Gastrocnemius medialis (tissue), 4 donors: ENCODE data around the gene ANKRD35. TPM values are rescaled to one million over a fixed set of nuclear protein-coding genes. Genes with fewer than 3 reads are reported as not detected.

Experiments used
- ATAC-seq, 2 donors: fragments of 150-250 bp; one replicate each; pipeline ENCODE4 v1.9.1; 2016
- DNase-seq, 2 donors: peaks; one replicate each; pipeline ENCODE4 v3.0.0-alpha.2; 2019
- H3K27ac ChIP-seq, 4 donors: fragments of 200-600 bp; sonication (generic); 1 replicate in 1 of 4; 2 replicates in 3 of 4; pipeline ENCODE4 v1.5.1; 2016 to 2018; ENCODE audit warnings: mild to moderate bottlenecking in 2 of 4, moderate library complexity in 1 of 4
- H3K27me3 ChIP-seq, 3 donors: fragments of 200-600 bp; sonication (generic) in 2 of 3; 1 replicate in 1 of 3; 2 replicates in 2 of 3; pipeline versions ENCODE4 v1.5.1 to v1.6.0; 2016 to 2019; ENCODE audit warnings: mild to moderate bottlenecking in 1 of 3, moderate library complexity in 1 of 3
- H3K36me3 ChIP-seq, 2 donors: fragments of 200-600 bp; sonication (generic) in 1 of 2; one replicate each; pipeline ENCODE4 v1.5.1; 2017 to 2018
- H3K4me1 ChIP-seq, 2 donors: fragments of 200-600 bp; sonication (generic) in 1 of 2; one replicate each; pipeline ENCODE4 v1.5.1; 2016 to 2017; ENCODE audit warnings: mild to moderate bottlenecking in 2 of 2
- H3K4me3 ChIP-seq, 4 donors: fragments of 200-600 bp; sonication (generic) in 3 of 4; 1 replicate in 1 of 4; 2 replicates in 3 of 4; pipeline ENCODE4 v1.5.1; 2016 to 2019; ENCODE audit warnings: mild to moderate bottlenecking in 2 of 4
- H3K9me3 ChIP-seq, 3 donors: fragments of 200-600 bp; sonication (generic) in 2 of 3; 1 replicate in 1 of 3; 2 replicates in 2 of 3; pipeline ENCODE4 v1.5.1; 2016 to 2019
- POLR2A ChIP-seq, 2 donors: fragments of 450-650 bp; IDR thresholded peaks; one replicate each; pipeline ENCODE4 v1.6.1; 2017; ENCODE audit warnings: antibody characterized with exemption in 2 of 2, mild to moderate bottlenecking in 2 of 2, moderate library complexity in 2 of 2
- in situ Hi-C, 4 donors: fragments of 200-750 bp; cut with MboI; loops; one replicate each; pipeline versions ENCODE4 v1.15.0 to v1.8.0; 2017; ENCODE audit warnings: low sequenced_read_pairs in 4 of 4
- intact Hi-C: fragments of 100-400 bp; cut with DNase I; formaldehyde crosslinking; loops from one replicate; pipeline ENCODE4 v1.15.1; 2023; ENCODE audit warnings: low total_unique reads
- total RNA-seq, 4 donors: library from RNA; depleted of rRNA; stranded (reverse); fragments of >200 nt; gene quantifications; one replicate each; pipeline versions ENCODE4 v1.1.0 to v1.2.3, GENCODE V29; 2016
- TF ChIP-seq, protein P1 (sequence below), 5 experiments: fragments of 450-650 bp in 3 of 5; fragments of 200-600 bp in 2 of 5; sonication (generic) in 2 of 5; IDR thresholded peaks in 4 of 5; conservative IDR thresholded peaks in 1 of 5; 1 replicate in 4 of 5; 2 replicates in 1 of 5; pipeline ENCODE4 v1.5.1; 2016 to 2019; ENCODE audit warnings: antibody characterized with exemption in 5 of 5, mild to moderate bottlenecking in 3 of 5, moderate library complexity in 3 of 5

Gene ANKRD35
- total RNA-seq, 4 donors from 2014 or later: 8.0 to 19.5 (median 10.7) TPM

DNA sequence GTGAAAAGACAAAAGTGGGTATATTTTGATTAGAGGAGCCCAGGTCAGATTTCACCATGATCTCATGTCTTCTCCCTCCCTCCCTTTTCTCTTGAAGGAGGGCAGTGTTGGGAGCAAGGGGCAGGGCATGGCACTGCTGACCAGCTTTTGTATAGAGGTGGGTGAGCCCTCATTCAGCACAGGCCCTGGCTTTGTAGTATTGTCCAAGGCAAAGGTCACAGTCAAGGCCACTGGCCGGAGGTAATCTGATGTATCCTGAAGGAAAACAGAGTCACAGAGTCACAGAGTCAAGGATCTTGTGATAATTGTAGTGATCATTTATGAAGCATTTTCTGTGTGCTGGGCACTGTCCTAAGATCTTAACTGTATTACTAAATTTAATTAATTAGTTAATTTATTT lies 12.3 kb upstream of the ANKRD35 start:
- no peak for DNase-seq
- in situ Hi-C loops: loop anchor here in 1 of 4 donors (10.0 kb wide), 2 partner anchors 57 to 117 kb away; partner anchors contain the start of gene LIX1L
- ATAC-seq: no peak
- Histone ChIP-seq H3K36me3 (peaks cover 0 to 24% of the 10 kb centered on the region in 2 donors), H3K4me3 (no peak overlapping the region), H3K4me1 (peaks cover 2 to 5% of the 10 kb centered on the region in 2 donors), H3K27me3 (no peaks in the 10 kb centered on the region), H3K9me3 (no peaks in the 10 kb centered on the region), H3K27ac (no peak overlapping the region)
- TF ChIP-seq POLR2A (IDR thresholded peaks at IDR 0.05): no peak
- TF ChIP-seq, protein P1, sequence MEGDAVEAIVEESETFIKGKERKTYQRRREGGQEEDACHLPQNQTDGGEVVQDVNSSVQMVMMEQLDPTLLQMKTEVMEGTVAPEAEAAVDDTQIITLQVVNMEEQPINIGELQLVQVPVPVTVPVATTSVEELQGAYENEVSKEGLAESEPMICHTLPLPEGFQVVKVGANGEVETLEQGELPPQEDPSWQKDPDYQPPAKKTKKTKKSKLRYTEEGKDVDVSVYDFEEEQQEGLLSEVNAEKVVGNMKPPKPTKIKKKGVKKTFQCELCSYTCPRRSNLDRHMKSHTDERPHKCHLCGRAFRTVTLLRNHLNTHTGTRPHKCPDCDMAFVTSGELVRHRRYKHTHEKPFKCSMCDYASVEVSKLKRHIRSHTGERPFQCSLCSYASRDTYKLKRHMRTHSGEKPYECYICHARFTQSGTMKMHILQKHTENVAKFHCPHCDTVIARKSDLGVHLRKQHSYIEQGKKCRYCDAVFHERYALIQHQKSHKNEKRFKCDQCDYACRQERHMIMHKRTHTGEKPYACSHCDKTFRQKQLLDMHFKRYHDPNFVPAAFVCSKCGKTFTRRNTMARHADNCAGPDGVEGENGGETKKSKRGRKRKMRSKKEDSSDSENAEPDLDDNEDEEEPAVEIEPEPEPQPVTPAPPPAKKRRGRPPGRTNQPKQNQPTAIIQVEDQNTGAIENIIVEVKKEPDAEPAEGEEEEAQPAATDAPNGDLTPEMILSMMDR (IDR thresholded peaks at IDR 0.05 in 4 of 5, conservative IDR thresholded peaks at IDR 0.05 in 1 of 5): no peak
- intact Hi-C loops: no loop called here

DNA sequence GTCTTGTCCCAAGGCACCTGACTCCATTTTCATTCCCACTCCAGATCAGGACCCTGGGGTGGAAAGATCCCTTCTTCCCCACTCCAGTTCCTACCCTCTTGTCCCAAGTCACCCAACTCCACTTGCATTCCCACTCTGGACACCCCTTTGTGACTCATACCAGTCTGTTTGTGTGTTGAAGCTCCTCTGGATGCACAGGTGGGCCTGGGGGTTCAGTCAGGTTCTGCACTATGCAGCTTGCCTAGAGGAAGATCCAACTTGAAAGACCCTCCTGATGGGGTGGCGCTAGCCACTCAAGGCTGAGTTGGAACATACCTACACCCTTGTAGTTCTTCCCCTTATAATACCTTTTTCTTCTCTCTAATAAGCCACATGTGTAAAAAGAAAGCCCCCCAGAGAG lies 9.8 kb upstream of the ANKRD35 start:
- Histone ChIP-seq H3K27me3 (no peaks in the 10 kb centered on the region), H3K36me3 (peaks cover 0 to 21% of the 10 kb centered on the region in 2 donors), H3K4me3 (no peak overlapping the region), H3K27ac (no peak overlapping the region), H3K9me3 (no peaks in the 10 kb centered on the region), H3K4me1 (peaks cover 25 to 27% of the 10 kb centered on the region in 2 donors)
- in situ Hi-C loops: loop anchor here in 1 of 4 donors (10.0 kb wide), 2 partner anchors 59 to 119 kb away; partner anchors contain the start of gene LIX1L
- DNase-seq: no peak
- TF ChIP-seq, protein P1 (IDR thresholded peaks at IDR 0.05 in 4 of 5, conservative IDR thresholded peaks at IDR 0.05 in 1 of 5): no peak
- TF ChIP-seq POLR2A (IDR thresholded peaks at IDR 0.05): no peak
- intact Hi-C loops: no loop called here
- ATAC-seq: no peak

DNA sequence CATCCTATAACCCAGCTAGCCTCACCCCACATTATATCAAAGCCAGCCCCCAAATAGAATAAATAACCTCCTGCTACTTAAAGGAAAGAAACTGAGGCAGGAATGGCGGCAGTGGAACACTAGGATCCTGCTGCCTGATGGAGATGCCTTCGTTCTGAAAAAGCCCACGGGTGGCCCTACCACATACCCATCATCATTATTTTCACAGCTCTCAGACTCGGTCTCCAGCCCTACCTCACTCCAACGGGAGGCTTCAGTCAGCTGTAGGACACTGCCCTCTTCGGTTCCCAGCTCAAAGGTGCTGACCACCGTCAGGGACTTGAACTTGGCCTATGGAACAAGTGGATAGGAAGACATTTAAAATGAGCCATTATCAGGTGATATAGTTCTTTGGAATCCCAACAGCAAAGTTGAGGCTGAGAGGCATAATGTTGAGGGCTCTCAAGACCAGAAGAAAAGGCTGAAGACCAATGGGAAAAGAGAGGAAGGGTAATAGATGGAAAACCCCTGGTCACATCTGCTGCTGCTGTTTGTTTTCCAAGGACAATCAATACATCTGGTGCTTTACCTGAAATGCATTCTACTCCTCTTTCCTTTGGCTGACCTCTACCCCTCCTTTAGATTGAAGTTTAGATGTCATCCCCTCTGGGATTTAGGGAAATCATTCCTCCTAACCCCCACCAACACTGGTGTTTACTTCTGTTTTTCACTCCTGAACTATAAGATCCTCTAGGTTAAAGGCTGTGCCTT lies 7.8 kb upstream of the ANKRD35 start:
- no peak for ATAC-seq
- Histone ChIP-seq H3K27ac (peak overlapping the region; percentile 88 to 98 (median 91)), H3K9me3 (no peaks in the 10 kb centered on the region), H3K27me3 (no peaks in the 10 kb centered on the region), H3K4me3 (no peak overlapping the region), H3K36me3 (peaks cover 0 to 20% of the 10 kb centered on the region in 2 donors), H3K4me1 (peaks cover 36 to 37% of the 10 kb centered on the region in 2 donors)
- in situ Hi-C loops (loop anchor here in 2 of 4 donors (5.0 to 10.0 kb wide), 3 partner anchors 61 to 121 kb away; partner anchors contain the start of gene LIX1L (in 1 of the 2)), intact Hi-C loops (loop anchor here (2.0 kb wide), 2 partner anchors 71 to 113 kb away; partner anchors contain the start of genes ANKRD34A and POLR3GL)
- TF ChIP-seq, protein P1 (IDR thresholded peaks at IDR 0.05 in 4 of 5, conservative IDR thresholded peaks at IDR 0.05 in 1 of 5): no peak
- no peak for TF ChIP-seq POLR2A (IDR thresholded peaks at IDR 0.05)
- no peak for DNase-seq

DNA sequence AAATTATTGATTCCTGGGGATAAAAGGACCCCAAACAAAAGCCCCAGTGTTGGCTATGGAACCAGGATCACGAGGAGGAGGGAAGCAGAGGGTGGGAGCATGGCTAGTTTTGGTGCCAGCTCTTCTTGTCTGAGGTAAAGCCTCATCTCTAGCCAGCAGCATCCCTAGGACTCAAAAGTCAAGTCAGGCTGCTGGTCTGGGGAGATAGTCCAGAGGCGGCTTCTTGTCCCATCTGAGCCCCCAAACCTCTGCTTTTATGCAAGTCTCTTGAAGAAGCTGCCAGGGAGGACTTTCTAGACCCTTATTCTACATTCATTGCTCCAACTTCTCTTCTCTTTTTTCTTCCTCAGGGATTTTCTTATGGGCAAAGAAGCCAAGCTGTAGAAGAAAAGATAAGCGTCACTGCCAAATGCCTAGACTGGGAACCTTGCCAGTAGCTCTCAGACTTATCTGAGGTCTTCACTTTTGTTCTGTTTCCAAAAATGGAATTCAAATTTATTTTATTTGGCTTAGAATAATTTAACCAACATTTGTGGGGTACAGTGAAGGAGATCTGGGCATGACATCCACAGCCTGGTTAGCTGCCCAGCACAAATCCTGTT lies 6.9 kb upstream of the ANKRD35 start:
- no peak for TF ChIP-seq POLR2A (IDR thresholded peaks at IDR 0.05)
- TF ChIP-seq, protein P1 (IDR thresholded peaks at IDR 0.05 in 4 of 5, conservative IDR thresholded peaks at IDR 0.05 in 1 of 5): no peak
- intact Hi-C loops (loop anchor here (1.0 to 2.0 kb wide), 3 partner anchors 18 to 114 kb away; partner anchors contain the start of genes ANKRD34A, ITGA10 and POLR3GL), in situ Hi-C loops (loop anchor here in 2 of 4 donors (5.0 to 10.0 kb wide), 3 partner anchors 62 to 122 kb away; partner anchors contain the start of gene LIX1L (in 1 of the 2))
- Histone ChIP-seq H3K9me3 (no peaks in the 10 kb centered on the region), H3K36me3 (peaks cover 0 to 14% of the 10 kb centered on the region in 2 donors), H3K4me1 (peaks cover 36 to 38% of the 10 kb centered on the region in 2 donors), H3K27me3 (no peaks in the 10 kb centered on the region), H3K27ac (peak overlapping the region; percentile 88 to 98 (median 91)), H3K4me3 (peak overlapping the region in 3 of 4 donors; percentile 6 to 13 (median 12))
- no peak for DNase-seq
- ATAC-seq: no peak
